Stomach smooth muscle (tissue), 2 donors: ENCODE measurements around the gene LIMK2.
A peak's percentile ranks its signal among the peaks of the same experiment; 100 is the strongest.
"Not testable (repeated sequence)": the region's sequence is repeated elsewhere in the genome, so short reads cannot be mapped to it uniquely, and the experiment has no call there.

Experiments
- H3K27ac ChIP-seq: one replicate; pipeline ENCODE4 v1.7.0; 2013; ENCODE audit warnings: mild to moderate bottlenecking, low read length, inconsistent platforms
- H3K27me3 ChIP-seq, 2 donors: one replicate each; pipeline ENCODE4 v1.7.0; 2013; ENCODE audit warnings: low read length in 2 of 2; ENCODE audit not compliant: insufficient read depth in 2 of 2, control insufficient read depth in 1 of 2
- H3K36me3 ChIP-seq, 2 donors: one replicate each; pipeline ENCODE4 v1.7.0; 2013; ENCODE audit warnings: low read length in 2 of 2; ENCODE audit not compliant: control insufficient read depth in 2 of 2, insufficient read depth in 2 of 2
- H3K4me1 ChIP-seq: one replicate; pipeline ENCODE4 v1.7.0; 2013; ENCODE audit warnings: low read length; ENCODE audit not compliant: control insufficient read depth, insufficient read depth
- H3K4me3 ChIP-seq, 2 donors: one replicate each; pipeline ENCODE4 v1.7.0; 2013; ENCODE audit warnings: low read length in 2 of 2
- H3K9ac ChIP-seq, 2 donors: one replicate each; pipeline ENCODE4 v1.7.0; 2013; ENCODE audit warnings: low read length in 2 of 2, mild to moderate bottlenecking in 1 of 2
- H3K9me3 ChIP-seq, 2 donors: one replicate each; pipeline ENCODE4 v1.7.0; 2013; ENCODE audit warnings: low read length in 2 of 2; ENCODE audit not compliant: control insufficient read depth in 2 of 2
- donor health status: healthy.
- donor health status: Pancreatic carcinoma.

Gene LIMK2

DNA sequence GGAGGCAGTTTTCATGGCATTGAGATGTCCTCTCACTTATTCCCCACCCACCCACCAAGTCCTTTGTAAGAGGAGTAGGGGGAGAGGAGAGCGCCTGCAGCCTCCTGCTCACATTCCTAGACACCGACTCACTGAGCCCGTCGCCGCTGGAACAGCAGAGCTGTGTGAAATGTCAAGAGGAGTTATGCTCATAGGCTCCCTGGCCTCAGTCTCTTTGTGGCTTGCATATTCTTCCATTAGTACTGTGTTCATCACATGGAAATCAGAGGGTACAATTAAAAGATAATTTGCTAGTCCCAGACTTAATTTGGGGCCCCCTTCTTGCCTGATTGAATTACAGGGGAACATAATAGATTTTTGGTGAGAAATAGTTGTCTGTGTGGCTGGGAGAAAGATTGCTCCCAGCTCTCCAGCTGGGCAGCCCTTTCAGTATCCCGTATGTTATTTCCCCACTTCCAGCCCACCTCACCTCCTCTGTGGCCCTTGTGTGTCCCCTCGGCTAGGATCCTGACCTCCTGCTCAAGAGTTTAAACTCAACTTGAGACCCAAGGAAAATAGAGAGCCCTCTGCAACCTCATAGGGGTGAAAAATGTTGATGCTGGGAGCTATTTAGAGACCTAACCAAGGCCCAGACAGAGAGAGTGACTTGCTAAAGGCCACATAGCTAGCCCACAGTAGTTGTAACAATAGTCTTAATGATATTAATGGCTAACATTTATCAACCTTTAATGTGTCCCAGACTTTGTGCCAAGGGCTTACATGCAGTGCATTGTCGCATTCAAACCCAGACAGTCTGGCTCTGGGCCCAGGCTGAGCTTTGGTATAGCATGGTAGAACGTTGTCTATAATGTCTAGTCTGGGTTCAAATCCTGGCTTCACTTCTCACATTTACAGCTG is 32.2 kb downstream of the LIMK2 start:
- H3K36me3 ChIP-seq = peaks cover 0 to 2% of the 10 kb centered on the region in 2 donors
- H3K27me3 ChIP-seq = no peaks in the 10 kb centered on the region
- no peaks in the 10 kb centered on the region for H3K9me3 ChIP-seq
- no peak overlapping the region for H3K9ac ChIP-seq
- peaks cover 25% of the 10 kb centered on the region for H3K4me1 ChIP-seq
- H3K27ac ChIP-seq = no peak overlapping the region
- H3K4me3 ChIP-seq = no peak overlapping the region

DNA sequence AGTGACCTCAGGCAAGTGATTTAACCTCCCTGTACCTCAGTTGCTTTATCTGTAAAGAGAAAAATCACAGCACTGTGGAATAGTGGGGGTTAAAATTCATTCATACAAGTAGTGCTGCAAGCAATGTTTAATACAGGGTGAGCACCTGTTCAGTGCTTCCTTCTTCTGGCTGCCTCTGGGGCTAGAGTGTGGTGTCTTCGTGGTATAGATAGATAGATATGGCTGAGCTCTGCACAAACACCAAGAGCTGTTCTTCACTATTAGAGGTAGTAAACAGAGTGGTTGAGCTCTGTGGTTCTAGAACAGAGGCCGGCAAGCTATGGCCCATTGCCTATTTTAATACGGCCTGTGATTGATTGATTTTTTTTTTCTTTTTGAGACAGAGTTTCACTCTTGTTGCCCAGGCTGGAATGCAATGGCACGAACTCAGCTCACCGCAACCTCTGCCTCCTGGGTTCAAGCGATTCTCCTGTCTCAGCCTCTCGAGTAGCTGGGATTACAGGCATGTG is 32.9 kb downstream of the LIMK2 start:
- Histone ChIP-seq H3K27me3 (no peaks in the 10 kb centered on the region), H3K4me3 (no peak overlapping the region), H3K9me3 (no peaks in the 10 kb centered on the region), H3K4me1 (peaks cover 30% of the 10 kb centered on the region), H3K36me3 (no peaks in the 10 kb centered on the region), H3K9ac (no peak overlapping the region), H3K27ac (no peak overlapping the region)

DNA sequence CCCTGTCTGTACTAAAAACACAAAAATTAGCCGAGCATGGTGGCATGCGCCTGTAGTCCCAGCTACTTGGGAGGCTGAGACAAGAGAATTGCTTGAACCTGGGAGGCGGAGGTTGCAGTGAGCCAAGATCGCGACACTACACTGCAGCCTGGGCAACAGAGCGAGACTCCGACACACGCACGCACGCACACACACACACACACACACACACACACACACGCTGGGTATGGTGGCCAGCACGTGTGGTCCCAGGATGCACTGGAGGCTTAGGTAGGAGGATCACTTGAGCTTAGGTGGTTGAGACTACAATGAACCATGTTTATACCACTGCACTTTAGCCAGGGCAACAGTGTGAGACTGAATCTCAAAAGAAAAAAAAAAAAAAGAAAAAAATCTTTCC is 33.9 kb downstream of the LIMK2 start:
- H3K9me3 ChIP-seq, H3K27me3 ChIP-seq, H3K9ac ChIP-seq, H3K36me3 ChIP-seq, H3K4me3 ChIP-seq, H3K27ac ChIP-seq: not testable (repeated sequence)
- peaks cover 33% of the 10 kb centered on the region for H3K4me1 ChIP-seq

DNA sequence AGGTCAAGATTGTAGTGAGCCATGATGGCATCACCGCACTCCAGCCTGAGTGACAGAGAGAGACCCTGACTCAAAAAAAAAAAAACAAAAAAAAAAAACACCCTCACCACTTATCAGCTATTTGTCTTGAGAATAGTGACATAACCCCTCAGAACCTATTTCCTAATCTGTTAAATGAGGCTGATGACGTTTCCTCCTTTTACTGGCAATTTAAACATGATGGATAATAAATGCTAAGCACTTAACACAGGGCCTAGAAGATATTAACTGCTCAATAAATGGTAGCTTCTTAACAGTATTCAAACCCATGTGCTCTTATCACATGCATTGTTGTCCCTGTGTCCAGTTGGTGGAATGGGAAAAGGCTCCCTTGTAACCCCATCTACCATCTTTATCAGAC is 34.6 kb downstream of the LIMK2 start:
- Histone ChIP-seq H3K4me1 (peaks cover 33% of the 10 kb centered on the region), H3K36me3 (no peaks in the 10 kb centered on the region), H3K27me3 (no peaks in the 10 kb centered on the region), H3K4me3 (no peak overlapping the region), H3K9ac (no peak overlapping the region), H3K9me3 (no peaks in the 10 kb centered on the region), H3K27ac (no peak overlapping the region)

DNA sequence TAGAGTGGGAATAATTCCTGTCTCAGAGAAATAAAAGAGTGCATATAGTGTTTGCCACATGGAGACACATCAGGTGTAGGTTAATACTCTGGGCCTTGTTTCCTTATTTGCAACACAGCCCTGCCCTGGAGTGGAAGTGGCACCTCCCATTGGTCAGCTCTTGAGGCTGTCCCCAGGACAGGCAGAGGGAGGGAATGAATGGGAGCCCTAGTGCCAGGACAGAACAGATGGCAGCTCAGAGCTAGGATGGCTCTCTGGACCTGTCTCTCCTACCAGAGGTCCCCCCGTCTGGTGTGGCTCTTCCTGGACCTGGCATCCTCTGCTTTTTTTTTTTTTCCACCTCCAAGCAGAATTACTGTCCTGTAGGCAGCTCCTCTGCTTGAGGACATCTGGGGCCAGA is 35.6 kb downstream of the LIMK2 start:
- H3K9me3 ChIP-seq = no peaks in the 10 kb centered on the region
- H3K27me3 ChIP-seq = no peaks in the 10 kb centered on the region
- H3K9ac ChIP-seq = peak overlapping the region in 1 of 2 donors; percentile 71
- H3K36me3 ChIP-seq = no peaks in the 10 kb centered on the region
- H3K27ac ChIP-seq = no peak overlapping the region
- H3K4me3 ChIP-seq = peak overlapping the region; percentile 62 to 81
- peaks cover 33% of the 10 kb centered on the region for H3K4me1 ChIP-seq

DNA sequence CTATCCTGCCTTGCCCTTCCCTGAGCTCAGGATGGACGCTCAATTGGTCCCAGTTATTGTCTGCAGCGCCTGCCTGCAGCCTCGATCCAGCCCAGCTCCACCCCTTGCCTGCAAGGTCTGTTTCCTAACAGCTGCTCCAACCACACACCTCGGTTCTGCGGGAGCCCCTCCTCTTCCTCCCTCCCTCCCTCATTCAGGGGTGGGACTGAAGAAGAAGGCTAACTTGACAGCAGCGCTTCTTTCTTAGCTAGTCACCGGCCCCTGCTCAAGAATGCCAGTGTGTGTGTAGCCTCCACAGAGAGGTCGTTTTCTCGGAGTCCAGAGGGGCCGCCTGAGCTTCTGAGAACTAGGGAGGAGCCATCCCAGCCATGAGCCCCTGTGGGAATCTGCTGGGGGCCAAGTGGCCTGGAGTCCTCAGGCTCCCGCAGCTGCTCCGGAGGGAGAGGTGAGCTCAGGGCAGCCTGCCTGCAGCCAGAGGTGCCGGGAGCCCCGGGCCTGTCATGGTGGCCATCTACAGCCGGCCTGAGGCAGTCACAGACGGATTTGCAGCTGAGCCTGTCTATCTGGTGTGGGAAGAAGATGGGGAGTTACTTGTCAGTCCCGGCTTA is 36.1 kb downstream of the LIMK2 start:
- peak overlapping the region; percentile 71 to 72 for H3K9ac ChIP-seq
- H3K4me1 ChIP-seq = peaks cover 33% of the 10 kb centered on the region

DNA sequence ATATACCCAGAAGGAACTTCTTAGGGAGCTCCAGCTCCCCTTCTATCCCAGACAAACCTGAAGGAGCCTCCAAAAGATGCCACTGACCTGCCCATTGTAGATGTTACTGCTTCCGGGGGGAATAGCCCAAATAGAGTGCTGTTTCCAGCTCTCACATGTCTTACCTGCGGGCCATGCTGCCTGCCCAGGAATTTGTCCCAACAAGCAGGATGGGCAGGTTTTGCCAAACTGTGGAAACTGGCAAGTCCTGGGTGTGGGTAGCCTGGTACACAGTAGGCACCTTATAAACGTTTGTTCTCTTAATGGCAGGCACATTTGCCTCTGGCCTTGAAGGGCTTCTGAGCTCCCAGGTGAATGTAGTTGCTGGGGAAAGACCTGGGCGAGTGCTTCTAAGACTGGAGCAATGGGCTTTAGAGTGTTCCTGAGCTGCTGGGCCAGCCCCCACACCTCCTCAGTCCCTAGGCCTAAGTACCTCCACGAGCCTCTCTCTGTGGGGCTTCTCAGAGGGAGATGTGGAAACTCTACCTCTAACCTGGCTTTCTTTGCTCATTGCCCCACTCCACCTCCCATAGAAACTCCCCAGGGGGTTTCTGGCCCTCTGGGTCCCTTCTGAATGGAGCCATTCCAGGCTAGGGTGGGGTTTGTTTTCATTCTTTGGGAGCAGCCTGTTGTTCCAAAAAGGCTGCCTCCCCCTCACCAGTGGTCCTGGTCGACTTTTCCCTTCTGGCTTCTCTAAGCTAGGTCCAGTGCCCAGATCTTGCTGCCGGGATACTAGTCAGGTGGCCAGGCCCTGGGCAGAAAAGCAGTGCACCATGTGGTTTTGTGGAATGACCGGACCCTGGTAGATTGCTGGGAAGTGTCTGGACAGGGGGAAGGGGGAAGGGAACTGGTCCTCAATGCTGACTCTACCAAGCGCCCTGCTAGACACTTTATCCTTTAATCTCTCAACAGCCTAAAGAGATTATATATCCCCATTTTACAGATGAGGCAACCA is 37.2 kb downstream of the LIMK2 start:
- H3K9ac ChIP-seq = peak overlapping the region; percentile 71 to 72
- H3K27me3 ChIP-seq = no peaks in the 10 kb centered on the region
- H3K4me3 ChIP-seq = peak overlapping the region; percentile 62 to 81
- H3K27ac ChIP-seq = no peak overlapping the region
- no peaks in the 10 kb centered on the region for H3K36me3 ChIP-seq
- no peaks in the 10 kb centered on the region for H3K9me3 ChIP-seq
- peaks cover 27% of the 10 kb centered on the region for H3K4me1 ChIP-seq

More for the DNA sequence above, 36.1 kb downstream of the LIMK2 start:
- peak overlapping the region; percentile 62 to 81 for H3K4me3 ChIP-seq
- no peaks in the 10 kb centered on the region for H3K36me3 ChIP-seq
- H3K27me3 ChIP-seq = no peaks in the 10 kb centered on the region
- no peak overlapping the region for H3K27ac ChIP-seq
- H3K9me3 ChIP-seq = no peaks in the 10 kb centered on the region

DNA sequence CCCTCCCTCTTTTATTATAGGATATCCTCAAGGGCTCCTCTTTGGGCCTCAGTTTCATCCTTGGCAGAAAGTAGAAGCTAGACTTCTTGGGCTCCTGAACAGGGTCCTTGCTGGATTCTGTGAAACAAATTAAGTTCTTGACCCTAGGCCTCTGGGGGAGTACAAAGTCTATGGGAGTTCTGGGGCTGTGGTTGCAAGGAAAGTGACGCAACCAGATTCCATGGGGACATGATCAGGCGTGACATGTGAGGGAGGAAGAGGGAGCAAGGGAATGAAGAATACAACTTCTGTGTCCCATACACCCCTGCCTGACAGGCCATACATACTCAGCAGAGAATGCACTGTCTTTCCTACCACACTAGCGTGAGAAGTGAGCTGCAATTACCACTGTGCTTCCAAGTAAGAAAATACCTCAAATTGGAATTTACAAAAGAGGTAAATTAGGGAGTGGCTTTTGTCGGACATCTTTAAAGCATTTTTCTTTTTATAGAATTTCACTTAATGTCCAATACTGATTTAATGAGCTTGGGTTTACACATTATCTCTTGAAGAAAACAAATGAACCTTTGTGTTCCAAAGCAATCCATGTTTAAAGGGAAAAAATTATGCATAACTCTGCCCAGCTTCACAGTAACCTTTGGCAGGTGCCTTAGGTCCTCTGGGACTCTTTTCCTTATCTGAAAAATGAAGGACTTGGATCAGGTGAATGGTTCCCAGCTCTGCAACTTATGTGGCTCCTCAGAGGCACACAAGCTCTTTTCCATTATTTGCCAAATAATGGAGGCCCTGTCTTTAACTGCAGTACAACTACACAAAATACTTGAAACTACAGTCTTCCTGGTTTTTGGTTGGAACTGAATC is 38.9 kb downstream of the LIMK2 start:
- Histone ChIP-seq H3K4me1 (peaks cover 23% of the 10 kb centered on the region), H3K27ac (no peak overlapping the region), H3K27me3 (no peaks in the 10 kb centered on the region), H3K9ac (no peak overlapping the region), H3K4me3 (no peak overlapping the region), H3K9me3 (no peaks in the 10 kb centered on the region), H3K36me3 (no peaks in the 10 kb centered on the region)

DNA sequence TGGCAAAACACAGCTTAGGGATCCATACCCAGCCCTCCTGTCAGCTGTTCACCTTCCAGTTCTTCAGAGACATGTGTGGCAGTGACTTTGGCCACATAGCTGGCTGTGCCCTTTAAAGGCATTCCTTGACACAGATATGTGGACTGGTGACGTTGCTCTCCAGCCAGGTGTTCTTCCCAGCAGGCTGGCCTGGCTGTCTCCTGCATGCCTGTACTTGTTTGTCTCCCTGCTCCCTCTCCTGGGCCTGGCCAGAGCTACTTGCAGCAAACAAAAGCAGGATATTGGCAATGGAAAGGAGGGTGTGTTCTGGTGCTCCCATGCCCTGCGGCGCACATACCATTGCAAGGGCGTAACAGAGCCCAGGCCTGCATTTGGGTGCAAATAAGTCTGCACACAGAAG is 41.9 kb downstream of the LIMK2 start:
- no peak overlapping the region for H3K4me3 ChIP-seq
- no peak overlapping the region for H3K9ac ChIP-seq
- peaks cover 11% of the 10 kb centered on the region for H3K4me1 ChIP-seq
- peaks cover 1 to 3% of the 10 kb centered on the region in 2 donors for H3K36me3 ChIP-seq
- no peak overlapping the region for H3K27ac ChIP-seq
- H3K9me3 ChIP-seq = no peaks in the 10 kb centered on the region
- H3K27me3 ChIP-seq = no peaks in the 10 kb centered on the region
